Activated T-helper 1 cell treated with anti-CD3 and anti-CD28 coated beads, Interleukin-12 subunit alpha, Interleukin-12 subunit beta, Interleukin-2, Interleukin-4 antibody, amounts not matched to agents 30 ng/mL and 10 ng/mL and 1 ng/mL, durations not matched to agents 14 hours and 24 hours and 36 hours (primary cell): ENCODE data around the gene EIPR1. TPM values are rescaled to one million over a fixed set of nuclear protein-coding genes. Genes with fewer than 3 reads are reported as not detected.

Experiments
- DNase-seq: peaks from one replicate; pipeline ENCODE4 v3.0.0; 2021; ENCODE audit warnings: low spot score
- H3K27ac Mint-ChIP-seq: one replicate; pipeline ENCODE4 v1.8.0; 2021; ENCODE audit warnings: mild to moderate bottlenecking, mixed read lengths
- H3K27me3 Mint-ChIP-seq: one replicate; pipeline ENCODE4 v1.8.0; 2022; ENCODE audit warnings: mild to moderate bottlenecking, moderate library complexity, mixed read lengths; ENCODE audit not compliant: insufficient read depth
- H3K36me3 Mint-ChIP-seq: one replicate; pipeline ENCODE4 v1.8.0; 2021; ENCODE audit warnings: low read depth, mixed read lengths
- H3K4me1 Mint-ChIP-seq: one replicate; pipeline ENCODE4 v1.8.0; 2021; ENCODE audit warnings: low read depth, mixed read lengths
- H3K4me3 Mint-ChIP-seq: one replicate; pipeline ENCODE4 v1.8.0; 2021; ENCODE audit warnings: mild to moderate bottlenecking, moderate library complexity, mixed read lengths
- H3K9me3 Mint-ChIP-seq: one replicate; pipeline ENCODE4 v1.8.0; 2021; ENCODE audit warnings: mixed read lengths
- intact Hi-C: fragments of 100-400 bp; cut with micrococcal nuclease; formaldehyde crosslinking; loops from one replicate; pipeline ENCODE4 v1.15.1; 2024
- total RNA-seq: library from RNA; stranded (reverse); gene quantifications from 2 replicates; pipeline ENCODE4 v1.2.3, GENCODE V29; 2022

EIPR1 gene
- total RNA-seq, 1 donor from 2014 or later: 53.8 TPM

- H3K27ac Mint-ChIP-seq: no peak overlapping the region
- H3K27me3 Mint-ChIP-seq: no peaks in the 10 kb centered on the region
- peaks cover 3% of the 10 kb centered on the region for H3K36me3 Mint-ChIP-seq
- H3K4me1 Mint-ChIP-seq: no peaks in the 10 kb centered on the region
- H3K9me3 Mint-ChIP-seq: no peaks in the 10 kb centered on the region
- DNase-seq: no peak
- intact Hi-C loops: loop anchor here (1.0 to 10.0 kb wide), 2 partner anchors 124 to 285 kb away; no protein-coding TSS in a partner anchor
- no peak overlapping the region for H3K4me3 Mint-ChIP-seq
These were observed 198.0 kb downstream of the EIPR1 start for GRCh38 chr2:3179626-3180025.

- no peak overlapping the region for H3K27ac Mint-ChIP-seq
- no peak overlapping the region for H3K4me3 Mint-ChIP-seq
These were observed 198.4 kb downstream of the EIPR1 start for GRCh38 chr2:3179208-3179607.

GRCh38 chr2:3178578-3179031, 199.0 kb downstream of the EIPR1 start:
- Mint-ChIP-seq H3K4me1 (no peaks in the 10 kb centered on the region), H3K27me3 (no peaks in the 10 kb centered on the region), H3K36me3 (peaks cover 1% of the 10 kb centered on the region), H3K27ac (no peak overlapping the region), H3K4me3 (no peak overlapping the region), H3K9me3 (no peaks in the 10 kb centered on the region)
- intact Hi-C loops: loop anchor here (1.0 to 10.0 kb wide), 2 partner anchors 125 to 286 kb away; no protein-coding TSS in a partner anchor
- no peak for DNase-seq

More at GRCh38 chr2:3179208-3179607, 198.4 kb downstream of the EIPR1 start:
- intact Hi-C loops: loop anchor here (1.0 to 10.0 kb wide), 2 partner anchors 124 to 286 kb away; no protein-coding TSS in a partner anchor
- no peaks in the 10 kb centered on the region for H3K9me3 Mint-ChIP-seq
- no peak for DNase-seq
- H3K4me1 Mint-ChIP-seq: no peaks in the 10 kb centered on the region
- peaks cover 3% of the 10 kb centered on the region for H3K36me3 Mint-ChIP-seq
- no peaks in the 10 kb centered on the region for H3K27me3 Mint-ChIP-seq

- peaks cover 1% of the 10 kb centered on the region for H3K36me3 Mint-ChIP-seq
- DNase-seq: no peak
- H3K4me3 Mint-ChIP-seq: no peak overlapping the region
- intact Hi-C loops: loop anchor here (10.0 kb wide), 1 partner anchor 287 kb away; no protein-coding TSS in a partner anchor
- H3K9me3 Mint-ChIP-seq: no peaks in the 10 kb centered on the region
- no peaks in the 10 kb centered on the region for H3K27me3 Mint-ChIP-seq
- no peaks in the 10 kb centered on the region for H3K4me1 Mint-ChIP-seq
- H3K27ac Mint-ChIP-seq: peak overlapping the region; percentile 21
These were observed 199.6 kb downstream of the EIPR1 start for GRCh38 chr2:3177891-3178577.

- intact Hi-C loops: loop anchor here (10.0 kb wide), 1 partner anchor 288 kb away; no protein-coding TSS in a partner anchor
- no peaks in the 10 kb centered on the region for H3K27me3 Mint-ChIP-seq
- no peak overlapping the region for H3K27ac Mint-ChIP-seq
- H3K4me3 Mint-ChIP-seq: no peak overlapping the region
- peaks cover 1% of the 10 kb centered on the region for H3K36me3 Mint-ChIP-seq
- no peaks in the 10 kb centered on the region for H3K4me1 Mint-ChIP-seq
- no peaks in the 10 kb centered on the region for H3K9me3 Mint-ChIP-seq
- no peak for DNase-seq
These were observed 200.8 kb downstream of the EIPR1 start for GRCh38 chr2:3176869-3177255.

- H3K9me3 Mint-ChIP-seq: no peaks in the 10 kb centered on the region
- intact Hi-C loops: loop anchor here (10.0 kb wide), 1 partner anchor 289 kb away; no protein-coding TSS in a partner anchor
- no peaks in the 10 kb centered on the region for H3K27me3 Mint-ChIP-seq
- peaks cover 4% of the 10 kb centered on the region for H3K36me3 Mint-ChIP-seq
- no peak overlapping the region for H3K27ac Mint-ChIP-seq
- no peaks in the 10 kb centered on the region for H3K4me1 Mint-ChIP-seq
- DNase-seq: no peak
- no peak overlapping the region for H3K4me3 Mint-ChIP-seq
These were observed 201.3 kb downstream of the EIPR1 start for GRCh38 chr2:3176071-3176868.

GRCh38 chr2:3175568-3175955, 202.1 kb downstream of the EIPR1 start:
- intact Hi-C loops: loop anchor here (10.0 kb wide), 1 partner anchor 289 kb away; no protein-coding TSS in a partner anchor
- DNase-seq: no peak

GRCh38 chr2:3174626-3175567, 202.7 kb downstream of the EIPR1 start:
- intact Hi-C loops: loop anchor here (10.0 kb wide), 1 partner anchor 290 kb away; no protein-coding TSS in a partner anchor
- Mint-ChIP-seq H3K36me3 (peaks cover 4% of the 10 kb centered on the region), H3K9me3 (no peaks in the 10 kb centered on the region), H3K4me1 (no peaks in the 10 kb centered on the region), H3K4me3 (no peak overlapping the region), H3K27ac (no peak overlapping the region), H3K27me3 (no peaks in the 10 kb centered on the region)
- DNase-seq: no peak

More at GRCh38 chr2:3175568-3175955, 202.1 kb downstream of the EIPR1 start:
- Mint-ChIP-seq H3K4me1 (no peaks in the 10 kb centered on the region), H3K27me3 (no peaks in the 10 kb centered on the region), H3K9me3 (no peaks in the 10 kb centered on the region), H3K4me3 (no peak overlapping the region), H3K36me3 (peaks cover 4% of the 10 kb centered on the region), H3K27ac (no peak overlapping the region)

- Mint-ChIP-seq H3K4me3 (no peak overlapping the region), H3K27ac (no peak overlapping the region), H3K27me3 (no peaks in the 10 kb centered on the region)
These were observed 204.6 kb downstream of the EIPR1 start for GRCh38 chr2:3173031-3173430.

GRCh38 chr2:3172265-3172935, 205.2 kb downstream of the EIPR1 start:
- no peaks in the 10 kb centered on the region for H3K9me3 Mint-ChIP-seq
- H3K4me1 Mint-ChIP-seq: no peaks in the 10 kb centered on the region
- peaks cover 4% of the 10 kb centered on the region for H3K36me3 Mint-ChIP-seq
- no peak overlapping the region for H3K4me3 Mint-ChIP-seq
- no peaks in the 10 kb centered on the region for H3K27me3 Mint-ChIP-seq
- no peak for DNase-seq
- H3K27ac Mint-ChIP-seq: no peak overlapping the region
- intact Hi-C loops: loop anchor here (10.0 kb wide), 1 partner anchor 292 kb away; no protein-coding TSS in a partner anchor

More at GRCh38 chr2:3173031-3173430, 204.6 kb downstream of the EIPR1 start:
- no peak for DNase-seq
- Mint-ChIP-seq H3K4me1 (no peaks in the 10 kb centered on the region), H3K36me3 (peaks cover 4% of the 10 kb centered on the region), H3K9me3 (no peaks in the 10 kb centered on the region)
- intact Hi-C loops: loop anchor here (10.0 kb wide), 1 partner anchor 292 kb away; no protein-coding TSS in a partner anchor

- Mint-ChIP-seq H3K4me3 (no peak overlapping the region), H3K27ac (no peak overlapping the region), H3K9me3 (no peaks in the 10 kb centered on the region), H3K27me3 (no peaks in the 10 kb centered on the region), H3K36me3 (peaks cover 4% of the 10 kb centered on the region), H3K4me1 (no peaks in the 10 kb centered on the region)
- intact Hi-C loops: loop anchor here (10.0 kb wide), 1 partner anchor 293 kb away; no protein-coding TSS in a partner anchor
- no peak for DNase-seq
These were observed 205.9 kb downstream of the EIPR1 start for GRCh38 chr2:3171564-3172264.
